A549 (cell line): ENCODE results near the gene COL3A1. TPM values are rescaled to one million over a fixed set of nuclear protein-coding genes. Genes with fewer than 3 reads are reported as not detected.

Source experiments
- ATAC-seq, 2 experiments: fragments of 200-7000 bp in 1 of 2; fragments of >200 bp in 1 of 2; cut with Nextera tagmentation in 1 of 2; cut with Tn5 transposase in 1 of 2; 3 replicates each; pipeline versions ENCODE4 v1.8.0 to v1.9.1; 2018 to 2020; ENCODE audit warnings: mild to moderate bottlenecking in 1 of 2, moderate library complexity in 1 of 2
- CTCF ChIA-PET: fragments of 300-600 bp; sonication (Branson Sonifier 250); formaldehyde crosslinking; extraction: SDS; loops from one replicate; lab custom pipeline; 2021; ENCODE audit warnings: antibody characterized with exemption, inconsistent platforms; lab: Yijun Ruan, JAX
- POLR2A ChIA-PET: fragments of 350-600 bp; formaldehyde crosslinking; extraction: SDS; loops from one replicate; lab custom pipeline; 2021; ENCODE audit warnings: antibody characterized with exemption, inconsistent platforms; lab: Yijun Ruan, JAX
- DNase-seq, 2 experiments: peaks; one replicate each; pipeline versions ENCODE4 v3.0.0 to v3.0.0-alpha.2; 2011 to 2016; ENCODE audit warnings: low read depth in 1 of 2, low spot score in 1 of 2
- FAIRE-seq: peaks from 2 replicates; lab custom pipeline; 2011; peaks lifted over from hg19 to GRCh38; lab: Jason Lieb, UNC
- H3K27ac ChIP-seq, 2 experiments: fragments of >200 bp; sonication (Bioruptor Twin); formaldehyde crosslinking; 3 replicates each; pipeline ENCODE4 v1.5.1; 2016 to 2017
- H3K4me1 ChIP-seq: fragments of >200 bp; sonication (Bioruptor Twin); formaldehyde crosslinking; 3 replicates; pipeline ENCODE4 v1.6.1; 2016
- H3K4me2 ChIP-seq: fragments of >200 bp; sonication (Bioruptor Twin); formaldehyde crosslinking; 3 replicates; pipeline ENCODE4 v1.6.1; 2016
- H3K4me3 ChIP-seq: fragments of >200 bp; sonication (Bioruptor Twin); formaldehyde crosslinking; 3 replicates; pipeline ENCODE4 v1.5.1; 2016
- H3K9me3 ChIP-seq: fragments of >200 bp; sonication (Bioruptor Twin); formaldehyde crosslinking; 3 replicates; pipeline ENCODE4 v1.6.1; 2016
- ATOH8 ChIP-seq: fragments of 250-450 bp; sonication (Bioruptor Pico); IDR thresholded peaks from 2 replicates; pipeline ENCODE4 v1.5.0; 2020; ENCODE audit warnings: low read depth, mild to moderate bottlenecking, moderate library complexity
- CBX2 ChIP-seq: fragments of 200-600 bp; sonication (generic); IDR thresholded peaks from 2 replicates; pipeline ENCODE4 v1.6.1; 2016; ENCODE audit warnings: low read depth, mild to moderate bottlenecking, borderline replicate concordance
- CBX8 ChIP-seq: fragments of 200-600 bp; sonication (generic); IDR thresholded peaks from 2 replicates; pipeline ENCODE4 v1.6.1; 2016
- CTCF ChIP-seq: fragments of >200 bp; sonication (Bioruptor Twin); formaldehyde crosslinking; IDR thresholded peaks from 3 replicates; pipeline ENCODE4 v1.5.1; 2016
- EHMT2 ChIP-seq: fragments of 200-600 bp; sonication (generic); IDR thresholded peaks from 2 replicates; pipeline ENCODE4 v1.6.1; 2016; ENCODE audit warnings: antibody characterized with exemption, low read depth, mild to moderate bottlenecking, moderate library complexity
- FOSL2 ChIP-seq, 2 experiments: fragments of 450-650 bp in 1 of 2; fragments of >200 bp in 1 of 2; sonication (Bioruptor Twin) in 1 of 2; formaldehyde crosslinking; IDR thresholded peaks; 2 replicates each; pipeline versions ENCODE4 v1.5.0 to v1.6.1; 2016 to 2020; ENCODE audit warnings: mild to moderate bottlenecking in 1 of 2, moderate library complexity in 1 of 2
- FOXS1 ChIP-seq: fragments of 250-450 bp; sonication (Bioruptor Pico); IDR thresholded peaks from 2 replicates; pipeline ENCODE4 v1.5.0; 2020; ENCODE audit warnings: mild to moderate bottlenecking, moderate library complexity
- GATA3 ChIP-seq: IDR thresholded peaks from 2 replicates; pipeline ENCODE4 v1.6.1; 2012; ENCODE audit warnings: borderline replicate concordance
- HES2 ChIP-seq: fragments of >200 bp; sonication (Bioruptor Twin); formaldehyde crosslinking; IDR thresholded peaks from 2 replicates; pipeline ENCODE4 v1.6.1; 2016
- HMGXB4 ChIP-seq: fragments of 250-450 bp; sonication (Bioruptor Pico); IDR thresholded peaks from 2 replicates; pipeline ENCODE4 v1.5.0; 2021; ENCODE audit warnings: mild to moderate bottlenecking, moderate library complexity, borderline replicate concordance
- HOXB13 ChIP-seq: fragments of 250-450 bp; sonication (Bioruptor Pico); IDR thresholded peaks from 2 replicates; pipeline ENCODE4 v1.5.0; 2020; ENCODE audit warnings: low read depth, mild to moderate bottlenecking, moderate library complexity
- HOXB5 ChIP-seq: fragments of 250-450 bp; sonication (Bioruptor Pico); IDR thresholded peaks from 2 replicates; pipeline ENCODE4 v1.5.0; 2020; ENCODE audit warnings: mild to moderate bottlenecking, moderate library complexity
- KDM1A ChIP-seq: fragments of 200-600 bp; sonication (generic); IDR thresholded peaks from 2 replicates; pipeline ENCODE4 v1.6.1; 2016; ENCODE audit warnings: low read depth, mild to moderate bottlenecking
- MAZ ChIP-seq: fragments of 150-350 bp; IDR thresholded peaks from 2 replicates; pipeline ENCODE4 v1.6.1; 2014; ENCODE audit warnings: antibody characterized with exemption, low read depth, low read length, borderline replicate concordance
- NPAS2 ChIP-seq: fragments of 250-450 bp; sonication (Bioruptor Pico); IDR thresholded peaks from 2 replicates; pipeline ENCODE4 v1.8.0; 2022; ENCODE audit warnings: mild to moderate bottlenecking, moderate library complexity, borderline replicate concordance
- POLR2A ChIP-seq: IDR thresholded peaks from 2 replicates; pipeline ENCODE4 v1.6.1; 2012; ENCODE audit warnings: mild to moderate bottlenecking, low read length
- RAD21 ChIP-seq, 2 experiments: fragments of >200 bp in 1 of 2; sonication (Bioruptor Twin) in 1 of 2; formaldehyde crosslinking in 1 of 2; IDR thresholded peaks in 1 of 2; conservative IDR thresholded peaks in 1 of 2; 2 replicates in 1 of 2; 3 replicates in 1 of 2; pipeline ENCODE4 v1.6.1; 2012 to 2018; ENCODE audit warnings: inconsistent platforms in 1 of 2
- RCOR1 ChIP-seq: fragments of 150-350 bp; IDR thresholded peaks from 2 replicates; pipeline ENCODE4 v1.6.1; 2014; ENCODE audit warnings: antibody characterized with exemption, low read length, low read depth
- SMC3 ChIP-seq: fragments of >200 bp; sonication (Bioruptor Twin); formaldehyde crosslinking; IDR thresholded peaks from 3 replicates; pipeline ENCODE4 v1.6.1; 2018; ENCODE audit warnings: inconsistent platforms
- SREBF2 ChIP-seq: fragments of 450-650 bp; IDR thresholded peaks from 2 replicates; pipeline ENCODE4 v1.6.1; 2014; ENCODE audit warnings: mild to moderate bottlenecking, moderate library complexity
- WGBS: methylation state at CpG from one replicate; pipeline ENCODE4 v1.1.6; 2017; ENCODE audit errors: missing lambda C conversion rate; 5-methylcytosine and 5-hydroxymethylcytosine counted together
- polyA plus RNA-seq, 4 experiments: library from polyadenylated mRNA; depleted of rRNA in 3 of 4; stranded (reverse); fragments of >200 nt; fragmentation: RNase III in 1 of 4; extraction: RNeasy Plus Mini Kit Qiagen cat#74134 plus additional on column Dnase treatment in 1 of 4; gene quantifications; 2 replicates in 3 of 4; 3 replicates in 1 of 4; pipeline ENCODE4 v1.2.3, GENCODE V29; 2011 to 2017
- TF ChIP-seq, protein P1 (sequence below): fragments of 450-650 bp; IDR thresholded peaks from 2 replicates; pipeline ENCODE4 v1.6.1; 2014; ENCODE audit warnings: antibody characterized with exemption

Gene COL3A1
- polyA plus RNA-seq, 2 of the 4 experiments (the other 2 are of a cell fraction), result 0.70 to 3.2 TPM

DNA sequence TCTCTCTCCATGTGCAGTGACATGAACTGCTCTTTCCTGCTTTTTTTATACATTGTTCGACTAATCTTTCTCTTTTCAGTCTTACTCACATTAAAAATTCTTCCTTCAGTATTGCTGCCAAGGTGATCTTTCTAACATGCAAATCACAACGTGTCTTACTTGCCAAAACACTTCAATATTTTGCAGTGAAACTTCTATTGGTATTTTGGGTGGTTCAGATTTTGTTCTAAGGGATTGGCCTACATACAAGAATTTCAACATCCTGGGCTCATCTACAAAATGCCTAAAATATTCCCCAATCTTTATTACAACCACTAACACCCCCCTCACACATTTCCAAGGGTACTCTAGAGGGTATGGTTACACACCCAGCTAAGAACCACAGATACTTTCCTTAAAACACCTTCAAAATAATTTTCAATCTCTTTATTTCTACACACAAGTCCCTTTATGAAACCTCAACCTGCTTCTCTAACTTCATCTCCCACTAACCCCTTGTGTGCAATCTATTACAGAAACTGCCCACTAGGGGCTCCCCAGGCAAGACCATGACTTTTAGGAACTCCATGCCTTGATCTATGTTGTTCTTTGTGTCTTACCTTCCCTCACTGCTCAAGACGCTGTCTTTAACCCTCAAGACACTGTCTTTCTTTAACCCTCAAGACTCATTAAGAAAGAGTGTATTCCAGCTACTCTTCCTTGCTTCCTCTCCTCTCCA is 50.9 kb downstream of the COL3A1 start:
- ATAC-seq (peak; percentile 14 to 52; a peak in 3 of 6 replicates), DNase-seq (peak in 1 of 2 experiments; percentile 42), FAIRE-seq (no peak)
- Histone ChIP-seq H3K27ac (no peak overlapping the region), H3K4me1 (no peaks in the 10 kb centered on the region), H3K9me3 (no peaks in the 10 kb centered on the region), H3K4me3 (no peak overlapping the region), H3K4me2 (no peak overlapping the region)
- TF ChIP-seq GATA3, result no peak
- peak; percentile 35 for TF ChIP-seq CTCF
- no peak for TF ChIP-seq CBX2
- TF ChIP-seq RAD21 (conservative IDR thresholded peaks at IDR 0.05 in 1 of 2, IDR thresholded peaks at IDR 0.05 in 1 of 2), result peak in 1 of 2 experiments; percentile 42; a peak in 2 of 5 replicates
- no peak for TF ChIP-seq MAZ
- CTCF ChIA-PET, result interaction anchor here (1.0 kb wide), 1 partner anchor 8 kb away, joined by 3 read pairs; no protein-coding TSS in a partner anchor
- POLR2A ChIA-PET, result no interaction called here
- 64% methylated on average over 3 of the region's 3 CpGs for WGBS

GRCh38 chr2:189037518-189037917 is 63.3 kb downstream of the COL3A1 start:
- TF ChIP-seq FOXS1 (no peak), FOSL2 (IDR thresholded peaks at IDR 0.05) (no peak), FOSL2 (CRISPR knock-in tag; IDR thresholded peaks at IDR 0.05) (peak; percentile 69)
- no peak for DNase-seq

DNA sequence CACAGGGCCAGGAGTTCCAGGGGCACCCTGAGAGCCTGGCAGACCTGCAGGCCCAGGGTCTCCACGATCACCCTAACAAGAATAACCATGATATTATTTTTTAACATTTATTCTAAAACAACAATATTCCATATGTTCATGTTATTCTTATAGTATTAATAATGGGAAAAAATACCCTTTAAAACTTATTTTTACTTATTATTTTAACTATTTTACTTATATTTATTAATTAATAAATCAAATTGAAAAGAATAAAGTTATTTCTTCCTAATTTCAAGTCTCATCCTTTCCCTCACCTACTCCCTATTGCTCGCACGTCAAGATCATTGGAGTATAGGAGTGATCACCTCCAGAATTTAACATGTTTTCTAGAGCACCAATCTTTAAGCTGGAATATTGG is 71.7 kb downstream of the COL3A1 start:
- CTCF ChIA-PET, result interaction anchor here (1.8 kb wide), 1 partner anchor 367 kb away, joined by 3 read pairs; no protein-coding TSS in a partner anchor

More at GRCh38 chr2:189037518-189037917, 63.3 kb downstream of the COL3A1 start:
- H3K4me2 ChIP-seq, result no peak overlapping the region
- no peak for FAIRE-seq
- no peaks in the 10 kb centered on the region for H3K9me3 ChIP-seq
- CTCF ChIA-PET, result no interaction called here
- WGBS, result 92% methylated on average over 1 of the region's 1 CpG
- H3K4me1 ChIP-seq, result peaks cover 8% of the 10 kb centered on the region
- no peak overlapping the region for H3K27ac ChIP-seq
- ATAC-seq, result no peak
- POLR2A ChIA-PET, result no interaction called here
- no peak overlapping the region for H3K4me3 ChIP-seq

More for the DNA sequence above, 71.7 kb downstream of the COL3A1 start:
- ATAC-seq (no peak), FAIRE-seq (no peak), DNase-seq (no peak)
- 93% methylated on average over 3 of the region's 3 CpGs for WGBS
- POLR2A ChIA-PET, result no interaction called here
- Histone ChIP-seq H3K4me2 (no peak overlapping the region), H3K9me3 (no peaks in the 10 kb centered on the region), H3K4me1 (0 out of 3 replicates have a peak, but pooled peaks cover 4% of the 10 kb centered on the region), H3K4me3 (no peak overlapping the region), H3K27ac (no peak overlapping the region)
- TF ChIP-seq SREBF2, result no peak
- no peak for TF ChIP-seq CBX8
- no peak for TF ChIP-seq ATOH8 (CRISPR knock-in tag)
- no peak for TF ChIP-seq HOXB13 (CRISPR knock-in tag)
- no peak for TF ChIP-seq HMGXB4
- TF ChIP-seq EHMT2, result no peak
- TF ChIP-seq KDM1A, result no peak
- no peak for TF ChIP-seq SMC3
- no peak for TF ChIP-seq HOXB5 (CRISPR knock-in tag)
- TF ChIP-seq RCOR1, result no peak
- no peak for TF ChIP-seq POLR2A
- no peak for TF ChIP-seq NPAS2 (CRISPR knock-in tag)
- no peak for TF ChIP-seq HES2
- TF ChIP-seq, protein P1, sequence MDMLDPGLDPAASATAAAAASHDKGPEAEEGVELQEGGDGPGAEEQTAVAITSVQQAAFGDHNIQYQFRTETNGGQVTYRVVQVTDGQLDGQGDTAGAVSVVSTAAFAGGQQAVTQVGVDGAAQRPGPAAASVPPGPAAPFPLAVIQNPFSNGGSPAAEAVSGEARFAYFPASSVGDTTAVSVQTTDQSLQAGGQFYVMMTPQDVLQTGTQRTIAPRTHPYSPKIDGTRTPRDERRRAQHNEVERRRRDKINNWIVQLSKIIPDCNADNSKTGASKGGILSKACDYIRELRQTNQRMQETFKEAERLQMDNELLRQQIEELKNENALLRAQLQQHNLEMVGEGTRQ, result no peak
